Measurements from ENCODE around the gene ST3GAL5.
"Not testable (repeated sequence)": the region's sequence is repeated elsewhere in the genome, so short reads cannot be mapped to it uniquely, and the experiment has no call there.

The ST3GAL5 gene

GRCh38 chr2:85847051-85847588 lies 41.7 kb downstream of the ST3GAL5 start:
- H3K27ac Mint-ChIP-seq = no peak overlapping the region
- H3K9me3 Mint-ChIP-seq = peaks cover 5 to 7% of the 10 kb centered on the region in 2 donors

GRCh38 chr2:85846411-85846810 lies 42.4 kb downstream of the ST3GAL5 start:
- DNase-seq = no peak
- Mint-ChIP-seq H3K9me3 (peaks cover 5 to 7% of the 10 kb centered on the region in 2 donors), H3K4me3 (no peak overlapping the region), H3K27ac (no peak overlapping the region), H3K27me3 (no peaks in the 10 kb centered on the region), H3K4me1 (peaks cover 42% of the 10 kb centered on the region)
- no peak for ATAC-seq

More at GRCh38 chr2:85847051-85847588, 41.7 kb downstream of the ST3GAL5 start:
- ATAC-seq (no peak), DNase-seq (no peak)
- Mint-ChIP-seq H3K4me1 (peaks cover 45% of the 10 kb centered on the region), H3K4me3 (no peak overlapping the region), H3K27me3 (no peaks in the 10 kb centered on the region)

- H3K27me3 Mint-ChIP-seq = no peaks in the 10 kb centered on the region
- peaks cover 5 to 7% of the 10 kb centered on the region in 2 donors for H3K9me3 Mint-ChIP-seq
- ATAC-seq (no peak), DNase-seq (no peak)
- H3K27ac Mint-ChIP-seq = no peak overlapping the region
- H3K4me3 Mint-ChIP-seq = no peak overlapping the region
- H3K4me1 Mint-ChIP-seq = peaks cover 24% of the 10 kb centered on the region
These were observed 44.3 kb downstream of the ST3GAL5 start for GRCh38 chr2:85844486-85844885.

- no peaks in the 10 kb centered on the region for H3K27me3 Mint-ChIP-seq
- ATAC-seq = no peak
- H3K9me3 Mint-ChIP-seq = peaks cover 5 to 7% of the 10 kb centered on the region in 2 donors
- peaks cover 22% of the 10 kb centered on the region for H3K4me1 Mint-ChIP-seq
- DNase-seq = no peak
- H3K27ac Mint-ChIP-seq = no peak overlapping the region
- no peak overlapping the region for H3K4me3 Mint-ChIP-seq
These were observed 45.2 kb downstream of the ST3GAL5 start for GRCh38 chr2:85843543-85843942.

DNA sequence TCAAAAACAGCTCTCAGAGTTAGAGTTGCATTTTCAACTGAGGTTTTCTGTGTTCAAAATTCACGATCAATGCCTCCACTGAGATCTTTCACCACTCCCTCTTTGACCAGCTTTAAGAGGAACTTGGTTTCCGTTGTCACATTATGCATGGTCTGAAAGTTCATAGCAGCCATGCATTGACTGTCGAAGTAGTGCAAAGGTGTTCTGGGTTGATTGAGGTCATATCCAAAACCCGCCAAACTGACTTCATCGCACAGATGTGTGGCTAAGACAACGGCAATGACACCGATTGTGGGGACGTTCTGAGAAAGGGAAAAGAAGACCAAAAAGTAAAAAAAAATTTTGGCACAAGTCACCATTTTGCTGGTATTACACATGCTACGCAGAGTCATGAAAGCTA lies 48.7 kb downstream of the ST3GAL5 start:
- H3K27ac Mint-ChIP-seq = no peak overlapping the region
- H3K4me1 Mint-ChIP-seq = peaks cover 12% of the 10 kb centered on the region
- H3K4me3 Mint-ChIP-seq = no peak overlapping the region
- peak; percentile 83 for ATAC-seq
- H3K27me3 Mint-ChIP-seq = no peaks in the 10 kb centered on the region
- H3K9me3 Mint-ChIP-seq = peaks cover 9 to 29% of the 10 kb centered on the region in 2 donors
- peak in 1 of 2 donors; percentile 32 for DNase-seq

GRCh38 chr2:85839461-85839860 lies 49.3 kb downstream of the ST3GAL5 start:
- H3K4me3 Mint-ChIP-seq = no peak overlapping the region
- no peak for ATAC-seq
- peaks cover 9 to 34% of the 10 kb centered on the region in 2 donors for H3K9me3 Mint-ChIP-seq
- H3K27me3 Mint-ChIP-seq = no peaks in the 10 kb centered on the region
- no peak overlapping the region for H3K27ac Mint-ChIP-seq
- peaks cover 12% of the 10 kb centered on the region for H3K4me1 Mint-ChIP-seq
- no peak for DNase-seq

DNA sequence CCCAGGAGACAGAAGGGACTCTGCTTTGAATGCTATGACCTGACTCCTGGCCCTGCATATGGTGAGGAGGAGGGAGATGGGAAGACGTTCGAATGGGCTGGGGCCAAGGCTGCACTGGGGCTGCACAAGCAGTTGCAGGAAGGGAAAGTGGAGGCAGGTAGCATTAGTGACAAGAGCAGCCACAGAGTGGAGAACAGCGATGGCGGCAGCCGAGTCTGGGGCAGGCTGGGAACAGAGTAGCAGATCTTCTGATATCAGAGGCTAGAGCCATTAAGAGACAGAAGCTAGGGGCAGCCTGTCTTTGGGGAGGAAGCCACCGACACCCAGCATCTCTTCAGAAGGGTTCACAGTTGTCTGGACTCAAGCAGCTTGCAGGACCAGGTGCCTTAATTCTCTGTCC lies 50.1 kb downstream of the ST3GAL5 start:
- H3K4me1 Mint-ChIP-seq = peaks cover 15% of the 10 kb centered on the region
- no peak overlapping the region for H3K27ac Mint-ChIP-seq
- H3K4me3 Mint-ChIP-seq = no peak overlapping the region
- H3K27me3 Mint-ChIP-seq = no peaks in the 10 kb centered on the region
- ATAC-seq (no peak), DNase-seq (no peak)
- peaks cover 9 to 35% of the 10 kb centered on the region in 2 donors for H3K9me3 Mint-ChIP-seq

- Mint-ChIP-seq H3K9me3 (peaks cover 5 to 30% of the 10 kb centered on the region in 2 donors), H3K27me3 (no peaks in the 10 kb centered on the region), H3K4me3 (no peak overlapping the region), H3K4me1 (peaks cover 20% of the 10 kb centered on the region), H3K27ac (no peak overlapping the region)
- DNase-seq (no peak), ATAC-seq (no peak)
These were observed 50.6 kb downstream of the ST3GAL5 start for GRCh38 chr2:85838181-85838580.

- Mint-ChIP-seq H3K9me3 (peaks cover 5 to 29% of the 10 kb centered on the region in 2 donors), H3K4me1 (peaks cover 39% of the 10 kb centered on the region), H3K27me3 (no peaks in the 10 kb centered on the region), H3K27ac (no peak overlapping the region), H3K4me3 (no peak overlapping the region)
- DNase-seq (no peak), ATAC-seq (no peak)
These were observed 54.3 kb downstream of the ST3GAL5 start for GRCh38 chr2:85834466-85834865.

GRCh38 chr2:85831735-85832134 lies 57.1 kb downstream of the ST3GAL5 start:
- Mint-ChIP-seq H3K27me3 (no peaks in the 10 kb centered on the region), H3K9me3 (peaks cover 5 to 24% of the 10 kb centered on the region in 2 donors), H3K27ac (no peak overlapping the region), H3K4me1 (peaks cover 50% of the 10 kb centered on the region), H3K4me3 (no peak overlapping the region)
- ATAC-seq = peak; percentile 56
- no peak for DNase-seq

GRCh38 chr2:85830645-85831044 lies 58.1 kb downstream of the ST3GAL5 start:
- Mint-ChIP-seq H3K4me1 (peaks cover 50% of the 10 kb centered on the region), H3K27ac (no peak overlapping the region), H3K4me3 (no peak overlapping the region), H3K9me3 (peaks cover 4 to 13% of the 10 kb centered on the region in 2 donors), H3K27me3 (no peaks in the 10 kb centered on the region)
- DNase-seq = no peak
- peak; percentile 62 for ATAC-seq

- DNase-seq, H3K27me3 Mint-ChIP-seq, H3K9me3 Mint-ChIP-seq, H3K4me3 Mint-ChIP-seq, H3K27ac Mint-ChIP-seq, ATAC-seq: not testable (repeated sequence)
- peaks cover 50% of the 10 kb centered on the region for H3K4me1 Mint-ChIP-seq
These were observed 59.4 kb downstream of the ST3GAL5 start for GRCh38 chr2:85829394-85829793.

DNA sequence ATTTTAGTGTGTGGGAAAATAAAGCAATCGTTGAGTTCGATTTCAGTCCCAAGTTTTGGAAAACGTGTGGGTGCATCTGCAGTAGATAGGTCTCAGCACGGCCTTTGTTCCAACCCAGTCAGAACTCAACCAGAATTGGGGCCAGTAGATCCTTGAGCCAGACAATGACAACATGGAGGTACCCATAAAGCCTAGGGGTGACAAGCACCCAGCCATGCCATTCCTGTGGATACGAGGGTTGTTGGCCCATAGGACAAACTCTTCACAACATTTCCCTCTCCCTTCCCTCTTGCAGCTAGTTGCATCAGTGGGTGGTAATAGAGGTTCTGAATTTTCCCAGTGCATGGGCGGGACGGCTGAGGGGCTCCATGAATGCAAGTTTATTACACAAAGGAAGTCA lies 60.1 kb downstream of the ST3GAL5 start:
- peaks cover 48% of the 10 kb centered on the region for H3K4me1 Mint-ChIP-seq
- ATAC-seq = no peak
- H3K27me3 Mint-ChIP-seq = no peaks in the 10 kb centered on the region
- H3K9me3 Mint-ChIP-seq = no peaks in the 10 kb centered on the region
- H3K27ac Mint-ChIP-seq = no peak overlapping the region
- no peak for DNase-seq
- no peak overlapping the region for H3K4me3 Mint-ChIP-seq

DNA sequence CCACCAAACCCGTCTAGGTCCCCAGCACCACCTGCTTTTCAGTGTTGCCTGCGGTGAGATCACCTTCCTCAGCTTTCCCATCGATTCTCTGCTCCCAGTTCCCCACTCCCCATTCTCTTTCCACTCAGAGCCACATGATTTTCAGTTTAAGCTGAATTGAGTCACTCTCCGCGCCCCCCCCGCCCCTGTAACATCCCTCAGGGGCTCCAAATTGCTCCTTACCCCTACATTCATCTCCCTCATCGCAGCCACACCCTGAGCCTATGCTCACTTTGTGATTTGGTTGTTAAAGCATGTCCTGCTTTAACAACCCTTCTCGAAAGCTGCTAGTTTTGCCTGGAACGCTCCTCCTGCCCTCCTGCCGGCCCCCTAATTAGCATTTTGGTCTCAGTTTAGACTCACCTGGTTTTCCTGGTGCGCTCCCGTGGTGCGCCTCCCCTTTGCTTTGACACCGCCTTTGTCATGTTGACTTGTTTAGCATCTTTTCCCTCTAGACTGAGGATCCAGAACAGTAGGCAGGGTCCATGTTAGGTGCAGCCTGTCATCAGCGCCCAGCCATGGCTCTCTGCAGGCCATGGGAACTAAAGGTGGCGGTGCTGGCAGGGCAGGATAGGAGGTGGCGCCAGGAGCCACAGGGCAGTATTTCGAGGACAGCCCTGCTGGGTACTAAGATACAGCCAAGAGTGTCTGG lies 60.8 kb downstream of the ST3GAL5 start:
- H3K4me3 Mint-ChIP-seq = peak overlapping the region; percentile 17 to 30
- DNase-seq (no peak), ATAC-seq (no peak)
- H3K27ac Mint-ChIP-seq = peak overlapping the region; percentile 60 to 81
- H3K9me3 Mint-ChIP-seq = no peaks in the 10 kb centered on the region
- H3K4me1 Mint-ChIP-seq = peaks cover 41% of the 10 kb centered on the region
- no peaks in the 10 kb centered on the region for H3K27me3 Mint-ChIP-seq

DNA sequence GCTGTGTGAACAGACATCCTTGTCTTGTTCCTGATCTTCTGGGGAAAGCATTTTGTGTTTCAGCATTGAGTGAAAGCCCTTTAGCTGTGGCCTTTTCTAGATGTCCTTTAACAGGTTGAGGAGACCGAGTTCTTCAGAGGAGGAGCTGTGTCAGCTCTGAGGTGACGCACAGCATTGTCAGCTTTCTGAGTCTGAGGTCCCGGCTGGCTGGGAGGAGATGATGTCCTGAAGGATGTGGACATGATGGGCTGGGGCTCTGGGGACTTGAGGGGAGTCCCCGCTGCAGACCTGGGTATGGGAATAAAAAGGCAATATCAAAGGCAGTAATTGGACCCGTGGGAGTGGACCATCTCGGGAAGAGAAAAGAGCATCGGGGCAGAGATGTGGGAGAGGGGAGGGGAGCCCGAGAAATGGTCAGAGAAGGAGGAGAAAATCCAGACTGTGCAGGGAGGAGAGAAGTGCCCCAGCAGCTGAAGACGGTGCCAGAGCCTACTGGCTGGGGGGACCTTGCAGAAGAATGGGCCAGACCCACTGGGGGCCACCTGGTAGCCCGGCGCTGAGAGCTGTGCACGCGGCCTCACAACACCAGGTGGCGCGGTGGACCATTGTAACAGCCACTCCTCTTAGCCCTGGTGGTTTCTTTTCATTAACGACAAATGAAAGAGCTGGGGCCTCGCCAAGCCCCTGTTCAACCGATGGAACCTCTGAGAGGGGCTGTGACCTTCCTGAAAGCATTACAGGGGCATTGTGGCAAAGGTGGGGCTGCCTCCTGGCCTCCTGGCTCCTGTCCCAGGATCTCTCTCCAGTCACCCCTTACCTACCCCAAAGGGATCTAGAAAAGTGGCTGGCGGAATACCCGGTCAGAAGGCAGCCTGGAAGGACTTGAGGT lies 61.6 kb downstream of the ST3GAL5 start:
- Mint-ChIP-seq H3K27ac (peak overlapping the region; percentile 43 to 81), H3K27me3 (no peaks in the 10 kb centered on the region), H3K4me3 (peak overlapping the region; percentile 30 to 35), H3K4me1 (peaks cover 40% of the 10 kb centered on the region), H3K9me3 (no peaks in the 10 kb centered on the region)
- ATAC-seq (peak; percentile 96), DNase-seq (peak; percentile 81 to 82)

GRCh38 chr2:85823951-85824350 lies 64.8 kb downstream of the ST3GAL5 start:
- no peak overlapping the region for H3K4me3 Mint-ChIP-seq
- DNase-seq = no peak
- peak overlapping the region in 1 of 2 donors; percentile 87 for H3K27ac Mint-ChIP-seq
- ATAC-seq = no peak
- H3K27me3 Mint-ChIP-seq = no peaks in the 10 kb centered on the region
- peaks cover 18% of the 10 kb centered on the region for H3K4me1 Mint-ChIP-seq
- no peaks in the 10 kb centered on the region for H3K9me3 Mint-ChIP-seq

Measured in stimulated activated naive CD8-positive, alpha-beta T cell treated with anti-CD3 and anti-CD28 coated beads, Interleukin-15, amount 100 ng/mL, for 72 hours (primary cell).